HEK293 (cell line): ENCODE results near the gene WDR4.

Source experiments
- CTCF ChIA-PET: fragments of 350-600 bp; formaldehyde crosslinking; extraction: SDS; loops from one replicate; lab custom pipeline; 2021; ENCODE audit warnings: antibody characterized with exemption; lab: Yijun Ruan, JAX
- POLR2A ChIA-PET: fragments of 300-600 bp; formaldehyde crosslinking; extraction: SDS; loops from one replicate; lab custom pipeline; 2020; ENCODE audit warnings: antibody characterized with exemption, inconsistent platforms; lab: Yijun Ruan, JAX
- H3K27ac ChIP-seq: fragments of 200-500 bp; sonication (Bioruptor generic); 2 replicates; pipeline ENCODE4 v1.5.1; 2014; ENCODE audit warnings: low read depth, low read length, control low read depth, inconsistent platforms; ENCODE audit errors: extremely low read depth
- H3K36me3 ChIP-seq, 2 experiments: fragments of 200-500 bp in 1 of 2; sonication (Bioruptor generic) in 1 of 2; 1 replicate in 1 of 2; 2 replicates in 1 of 2; pipeline ENCODE4 v1.5.1; 2014 to 2017; ENCODE audit warnings: inconsistent platforms in 2 of 2, low read length in 2 of 2; ENCODE audit not compliant: control insufficient read depth in 2 of 2, insufficient read depth in 1 of 2
- H3K4me1 ChIP-seq: fragments of 200-500 bp; sonication (Bioruptor generic); 2 replicates; pipeline ENCODE4 v1.5.1; 2014; ENCODE audit warnings: mild to moderate bottlenecking, low read length, inconsistent platforms; ENCODE audit not compliant: control insufficient read depth, insufficient read depth
- H3K4me3 ChIP-seq: 2 replicates; pipeline ENCODE4 v1.5.1; 2011; ENCODE audit warnings: low read depth, mild to moderate bottlenecking, control low read depth, low read length, moderate library complexity
- H3K9me3 ChIP-seq: fragments of 200-500 bp; sonication (Bioruptor generic); 2 replicates; pipeline ENCODE4 v1.5.1; 2014; ENCODE audit warnings: low read depth, low read length, inconsistent platforms; ENCODE audit not compliant: control insufficient read depth, insufficient read depth
- HOXA7 ChIP-seq: sonication (generic); formaldehyde crosslinking; IDR thresholded peaks from 2 replicates; pipeline ENCODE4 v1.8.1; 2022; ENCODE audit warnings: missing genetic modification reagents, borderline replicate concordance
- HOXD13 ChIP-seq: sonication (generic); formaldehyde crosslinking; IDR thresholded peaks from 2 replicates; pipeline ENCODE4 v1.8.0; 2022; ENCODE audit warnings: missing genetic modification reagents, borderline replicate concordance
- IKZF3 ChIP-seq: fragments of 450-650 bp; IDR thresholded peaks from 2 replicates; pipeline ENCODE4 v1.5.0; 2018; ENCODE audit warnings: missing biosample characterization, mild to moderate bottlenecking, missing genetic modification characterization, moderate library complexity
- KLF7 ChIP-seq: fragments of 450-650 bp; formaldehyde crosslinking; IDR thresholded peaks from 2 replicates; pipeline ENCODE4 v1.5.1; 2016; ENCODE audit warnings: missing biosample characterization, missing genetic modification characterization, borderline replicate concordance
- MZF1 ChIP-seq: fragments of 450-650 bp; formaldehyde crosslinking; IDR thresholded peaks from 2 replicates; pipeline ENCODE4 v1.5.1; 2017; ENCODE audit warnings: missing biosample characterization, missing genetic modification characterization, borderline replicate concordance
- PRDM10 ChIP-seq: fragments of 450-650 bp; formaldehyde crosslinking; IDR thresholded peaks from 2 replicates; pipeline ENCODE4 v1.5.1; 2016; ENCODE audit warnings: missing biosample characterization, missing genetic modification characterization
- PRDM2 ChIP-seq: fragments of 450-650 bp; formaldehyde crosslinking; IDR thresholded peaks from 2 replicates; pipeline ENCODE4 v1.5.1; 2016; ENCODE audit warnings: missing biosample characterization, missing genetic modification characterization, borderline replicate concordance
- ZBTB7A ChIP-seq: fragments of 450-650 bp; formaldehyde crosslinking; IDR thresholded peaks from 2 replicates; pipeline ENCODE4 v1.5.1; 2016; ENCODE audit warnings: low read depth, missing biosample characterization, missing genetic modification characterization
- ZNF132 ChIP-seq: fragments of 450-650 bp; formaldehyde crosslinking; IDR thresholded peaks from 2 replicates; pipeline ENCODE4 v1.5.1; 2017; ENCODE audit warnings: missing biosample characterization, missing genetic modification characterization, borderline replicate concordance
- ZNF157 ChIP-seq: fragments of 450-650 bp; formaldehyde crosslinking; IDR thresholded peaks from 2 replicates; pipeline ENCODE4 v1.5.1; 2016; ENCODE audit warnings: missing biosample characterization, missing genetic modification characterization
- ZNF16 ChIP-seq: fragments of 450-650 bp; formaldehyde crosslinking; IDR thresholded peaks from 2 replicates; pipeline ENCODE4 v1.5.1; 2016; ENCODE audit warnings: low read depth, missing biosample characterization, missing genetic modification characterization
- ZNF175 ChIP-seq: fragments of 450-650 bp; formaldehyde crosslinking; IDR thresholded peaks from 2 replicates; pipeline ENCODE4 v1.5.1; 2016; ENCODE audit warnings: missing biosample characterization, missing genetic modification characterization
- ZNF248 ChIP-seq: fragments of 450-650 bp; formaldehyde crosslinking; IDR thresholded peaks from 2 replicates; pipeline ENCODE4 v1.5.1; 2017; ENCODE audit warnings: missing biosample characterization, missing genetic modification characterization
- ZNF324 ChIP-seq: fragments of 450-650 bp; formaldehyde crosslinking; IDR thresholded peaks from 2 replicates; pipeline ENCODE4 v1.5.1; 2016; ENCODE audit warnings: missing biosample characterization, missing genetic modification characterization
- ZNF350 ChIP-seq: fragments of 450-650 bp; formaldehyde crosslinking; IDR thresholded peaks from 2 replicates; pipeline ENCODE4 v1.5.0; 2017; ENCODE audit warnings: missing biosample characterization, mild to moderate bottlenecking, missing genetic modification characterization
- ZNF37A ChIP-seq: fragments of 450-650 bp; IDR thresholded peaks from 2 replicates; pipeline ENCODE4 v1.5.1; 2018; ENCODE audit warnings: missing biosample characterization, missing genetic modification characterization
- ZNF391 ChIP-seq: fragments of 450-650 bp; formaldehyde crosslinking; IDR thresholded peaks from 2 replicates; pipeline ENCODE4 v1.5.1; 2016; ENCODE audit warnings: low read depth, missing biosample characterization, missing genetic modification characterization, borderline replicate concordance
- ZNF514 ChIP-seq: fragments of 450-650 bp; formaldehyde crosslinking; IDR thresholded peaks from 2 replicates; pipeline ENCODE4 v1.5.1; 2016; ENCODE audit warnings: missing biosample characterization, missing genetic modification characterization
- ZNF585B ChIP-seq: fragments of 450-650 bp; formaldehyde crosslinking; IDR thresholded peaks from 2 replicates; pipeline ENCODE4 v1.5.1; 2016; ENCODE audit warnings: missing biosample characterization, missing genetic modification characterization
- ZNF664 ChIP-seq: fragments of 450-650 bp; formaldehyde crosslinking; IDR thresholded peaks from 2 replicates; pipeline ENCODE4 v1.5.1; 2016; ENCODE audit warnings: missing biosample characterization, missing genetic modification characterization
- ZNF707 ChIP-seq: fragments of 450-650 bp; formaldehyde crosslinking; IDR thresholded peaks from 2 replicates; pipeline ENCODE4 v1.5.1; 2016; ENCODE audit warnings: missing biosample characterization, missing genetic modification characterization
- ZNF76 ChIP-seq: fragments of 450-650 bp; formaldehyde crosslinking; IDR thresholded peaks from 2 replicates; pipeline ENCODE4; 2016; ENCODE audit warnings: low read depth, missing biosample characterization, missing genetic modification characterization, borderline replicate concordance
- ZNF776 ChIP-seq: fragments of 450-650 bp; formaldehyde crosslinking; IDR thresholded peaks from 2 replicates; pipeline ENCODE4 v1.5.0; 2017; ENCODE audit warnings: missing biosample characterization, missing genetic modification characterization, borderline replicate concordance
- ZNF830 ChIP-seq: fragments of 450-650 bp; IDR thresholded peaks from 2 replicates; pipeline ENCODE4 v1.5.0; 2018; ENCODE audit warnings: missing biosample characterization, missing genetic modification characterization, low read depth, mild to moderate bottlenecking, moderate library complexity
- ZSCAN16 ChIP-seq: fragments of 450-650 bp; formaldehyde crosslinking; IDR thresholded peaks from 2 replicates; pipeline ENCODE4 v1.5.1; 2016; ENCODE audit warnings: missing biosample characterization, missing genetic modification characterization

The WDR4 gene

GRCh38 chr21:42880352-42880751, 1.0 kb upstream of the WDR4 start (continued):
- TF ChIP-seq ZNF391 (tag by site-specific recombination) (no peak), PRDM10 (tag by site-specific recombination) (no peak), HOXD13 (CRISPR knock-in tag) (no peak), PRDM2 (tag by site-specific recombination) (no peak), ZNF514 (tag by site-specific recombination) (no peak), ZNF248 (no peak), ZNF132 (no peak), ZNF707 (no peak), ZNF37A (tag by site-specific recombination) (no peak)

- Histone ChIP-seq H3K9me3 (no peaks in the 10 kb centered on the region), H3K36me3 (peaks cover 21% of the 10 kb centered on the region in 2 experiments; a peak in 2 of 3 replicates), H3K27ac (peak overlapping the region; percentile 69), H3K4me1 (no peaks in the 10 kb centered on the region), H3K4me3 (peak overlapping the region; percentile 87)
- ChIA-PET POLR2A (interaction anchor here (1.0 to 1.5 kb wide), 4 partner anchors 9 to 18 kb away, joined by 3 to 12 read pairs (median 4); partner anchors contain the start of gene NDUFV3), CTCF (no interaction called here)
- TF ChIP-seq ZBTB7A (tag by site-specific recombination) (no peak), ZNF350 (tag by site-specific recombination) (no peak), ZNF776 (tag by site-specific recombination) (no peak), ZSCAN16 (no peak), ZNF585B (tag by site-specific recombination) (no peak), KLF7 (tag by site-specific recombination) (no peak), HOXA7 (CRISPR knock-in tag) (no peak), MZF1 (no peak; the same call in 1 of the 2 replicates), ZNF391 (tag by site-specific recombination) (no peak), ZNF76 (tag by site-specific recombination) (peak; percentile 83), ZNF175 (no peak), IKZF3 (tag by site-specific recombination) (no peak), PRDM10 (tag by site-specific recombination) (no peak), ZNF664 (tag by site-specific recombination) (0 out of 2 replicates have a peak, but pooled peaks have one; percentile 11), ZNF16 (tag by site-specific recombination) (no peak), ZNF830 (tag by site-specific recombination) (no peak), ZNF324 (tag by site-specific recombination) (no peak), ZNF157 (tag by site-specific recombination) (no peak)
These were observed 704 bp downstream of the WDR4 start for GRCh38 chr21:42878678-42878992.
